Stimulated activated CD8-positive, alpha-beta memory T cell treated with anti-CD3 and anti-CD28 coated beads, Interleukin-2, amount 100 ng/mL, for 48 hours (primary cell): ENCODE data around the gene SFT2D1.
"Not testable (repeated sequence)": the region's sequence is repeated elsewhere in the genome, so short reads cannot be mapped to it uniquely, and the experiment has no call there.

Source experiments
- DNase-seq, 2 donors: peaks; one replicate each; pipeline ENCODE4 v3.0.0-alpha.2; 2020; ENCODE audit warnings: low read depth in 2 of 2

Gene SFT2D1

DNA sequence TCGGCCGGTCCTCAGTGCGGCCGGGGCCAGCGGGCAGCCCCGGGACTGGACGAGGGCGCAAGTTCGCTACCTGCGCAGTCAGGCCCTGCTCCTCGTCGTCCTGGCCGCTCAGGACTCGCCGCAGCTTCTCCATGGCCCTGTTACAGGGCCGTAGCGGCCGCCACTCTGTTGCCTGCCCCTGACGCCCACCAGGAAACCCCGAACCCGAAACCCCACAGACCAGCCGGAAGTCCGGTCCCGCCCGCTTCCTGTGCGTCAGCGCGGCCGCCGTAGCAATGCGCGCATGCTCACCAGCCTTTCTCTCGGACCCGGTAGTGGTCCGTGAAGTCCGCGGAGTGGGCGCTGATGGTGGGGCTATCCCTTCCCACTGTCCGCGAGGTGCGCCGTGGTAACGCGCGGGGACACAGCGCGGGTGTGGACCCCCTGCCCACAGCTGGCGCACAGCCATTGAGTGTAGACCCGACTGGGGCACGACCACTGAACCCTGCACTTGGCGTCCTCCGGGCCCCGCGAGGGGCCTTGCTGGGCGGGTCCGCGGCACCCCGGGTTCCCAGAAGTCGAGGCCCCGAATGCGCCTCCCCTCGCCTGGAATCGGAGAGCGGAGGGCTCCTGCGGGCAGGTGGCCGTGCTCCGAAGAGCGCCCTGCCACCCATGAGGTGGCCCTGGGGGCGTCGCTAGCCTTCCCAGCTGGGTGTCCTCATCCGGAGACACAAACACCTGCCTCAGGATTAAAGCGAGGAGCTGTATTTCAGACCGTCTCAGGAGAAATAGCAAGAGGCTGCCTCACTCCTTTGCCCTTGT lies at the start of gene SFT2D1:
TSS of gene SFT2D1 (minus strand) at position 197 of the 801 bp plus-strand sequence. CDS start at position 133, 64 bp downstream.
- peak; percentile 80 to 82 for DNase-seq

DNA sequence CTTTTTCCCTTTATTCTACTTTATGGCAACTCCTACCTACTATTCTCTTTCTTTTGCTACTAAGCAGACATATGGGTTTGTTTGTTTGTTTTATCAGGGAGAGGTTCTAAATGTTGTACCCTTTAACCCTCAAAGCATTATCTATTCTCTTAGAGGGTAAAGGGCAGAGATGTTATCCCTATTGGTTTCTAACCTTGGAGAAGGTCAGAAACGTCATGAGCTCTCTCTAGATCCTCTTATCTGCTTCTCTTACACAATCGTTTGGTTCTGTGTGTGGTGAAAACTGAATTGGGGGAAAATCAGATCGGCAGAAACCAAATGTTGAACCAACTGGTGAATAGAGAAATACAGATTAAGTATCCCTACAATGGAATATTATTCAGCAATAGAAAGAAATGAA lies 46.8 kb upstream of the SFT2D1 start:
- DNase-seq = no peak

DNA sequence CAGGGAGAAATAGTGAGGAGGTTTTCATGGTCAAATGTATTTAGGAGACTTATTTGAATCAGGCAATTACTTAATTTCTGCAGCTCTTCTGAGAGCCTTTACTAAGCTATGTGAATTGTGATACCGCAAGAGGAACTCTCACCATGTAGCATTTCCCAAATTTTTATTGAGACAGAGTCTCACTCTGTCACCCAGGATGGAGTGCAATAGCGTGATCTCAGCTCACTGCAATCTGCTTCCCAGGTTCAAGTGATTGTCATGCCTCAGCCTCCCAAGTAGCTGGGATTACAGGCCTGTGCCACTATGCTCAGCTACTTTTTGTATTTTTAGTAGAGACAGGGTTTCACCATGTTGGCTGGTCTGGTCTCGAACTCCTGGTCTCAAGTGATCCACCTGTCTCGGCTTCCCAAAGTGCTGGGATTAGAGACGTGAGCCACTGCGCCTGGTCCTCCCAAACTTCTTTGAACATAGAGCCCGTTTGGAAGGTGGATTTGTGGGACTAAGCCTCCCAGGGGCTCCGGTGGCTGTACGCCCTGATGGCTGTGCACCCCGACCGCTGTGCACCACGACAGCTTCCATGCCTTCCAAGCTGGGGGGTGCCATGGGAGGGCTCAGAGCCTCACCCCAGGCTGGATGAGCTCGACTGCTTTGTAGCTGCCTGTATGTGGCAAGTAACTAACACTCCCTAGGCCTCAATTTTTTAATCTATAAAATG lies 46.1 kb upstream of the SFT2D1 start:
- DNase-seq = no peak

DNA sequence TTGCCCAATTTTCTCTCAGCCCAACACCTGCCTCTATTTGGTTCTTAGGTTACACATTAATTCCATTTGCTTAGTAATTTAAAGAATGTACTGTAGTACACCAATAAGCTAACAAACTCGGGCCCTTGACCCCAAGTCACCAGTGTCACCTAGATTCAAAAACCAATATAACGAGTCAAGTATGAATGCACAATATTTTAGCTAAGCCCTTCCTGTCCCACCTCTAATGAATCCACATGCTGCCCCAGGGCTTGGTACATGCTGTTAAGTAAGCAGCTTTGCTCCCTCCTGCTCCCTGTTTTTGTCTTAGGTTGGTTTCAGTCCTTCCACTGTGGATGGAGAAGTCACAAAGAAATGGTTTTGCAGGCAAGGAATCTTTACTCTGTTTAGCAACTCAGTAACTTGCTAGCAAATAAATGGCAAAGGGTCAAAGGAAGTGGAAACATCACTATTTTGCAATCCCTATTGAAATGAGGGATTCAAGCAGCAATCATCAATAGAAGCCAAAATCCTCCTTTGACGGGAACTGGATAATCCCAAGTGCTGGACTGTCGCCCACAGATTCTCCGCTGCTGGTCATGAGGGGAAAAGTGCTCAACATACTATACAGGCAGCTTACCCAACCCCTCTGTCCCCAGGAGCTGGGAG lies 45.4 kb upstream of the SFT2D1 start:
- DNase-seq = no peak

DNA sequence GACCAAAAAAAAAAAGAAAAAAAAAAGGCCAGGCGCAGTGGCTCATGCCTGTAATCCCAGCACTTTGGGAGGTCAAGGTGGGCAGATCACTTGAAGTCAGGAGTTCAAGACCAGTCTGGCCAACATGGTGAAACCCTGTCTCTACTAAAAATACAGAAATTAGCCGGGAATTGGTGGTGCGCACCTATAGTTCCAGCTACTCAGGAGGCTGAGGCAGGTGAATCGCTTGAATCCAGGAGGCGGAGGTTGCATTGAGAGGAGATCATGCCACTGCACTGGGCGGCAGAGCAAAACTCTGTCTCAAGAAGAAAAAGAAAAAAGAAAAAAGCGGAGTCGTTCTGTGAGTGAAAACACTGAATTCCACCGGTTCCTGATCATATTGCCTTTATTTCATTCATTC lies 44.8 kb upstream of the SFT2D1 start:
- not testable (repeated sequence) for DNase-seq

DNA sequence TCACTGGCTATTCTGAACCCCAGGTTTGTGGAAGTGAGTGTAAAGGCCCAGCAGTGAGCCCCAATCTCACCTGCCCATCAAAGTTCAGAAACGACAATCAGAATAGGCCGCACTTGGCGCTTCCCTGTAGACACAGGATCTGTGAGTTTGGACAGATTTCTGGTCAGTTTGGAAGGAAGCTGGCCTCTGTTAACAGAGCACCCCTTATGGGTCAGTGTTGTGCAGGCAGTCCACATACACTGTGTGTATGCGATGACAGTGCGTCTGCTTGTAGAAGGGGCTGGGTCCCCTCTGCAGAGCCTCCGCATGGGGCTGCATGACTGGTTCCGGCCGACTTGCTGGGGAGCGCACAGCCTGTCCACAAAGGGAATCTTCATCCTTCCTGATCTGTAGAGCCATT lies 43.8 kb upstream of the SFT2D1 start:
- no peak for DNase-seq

DNA sequence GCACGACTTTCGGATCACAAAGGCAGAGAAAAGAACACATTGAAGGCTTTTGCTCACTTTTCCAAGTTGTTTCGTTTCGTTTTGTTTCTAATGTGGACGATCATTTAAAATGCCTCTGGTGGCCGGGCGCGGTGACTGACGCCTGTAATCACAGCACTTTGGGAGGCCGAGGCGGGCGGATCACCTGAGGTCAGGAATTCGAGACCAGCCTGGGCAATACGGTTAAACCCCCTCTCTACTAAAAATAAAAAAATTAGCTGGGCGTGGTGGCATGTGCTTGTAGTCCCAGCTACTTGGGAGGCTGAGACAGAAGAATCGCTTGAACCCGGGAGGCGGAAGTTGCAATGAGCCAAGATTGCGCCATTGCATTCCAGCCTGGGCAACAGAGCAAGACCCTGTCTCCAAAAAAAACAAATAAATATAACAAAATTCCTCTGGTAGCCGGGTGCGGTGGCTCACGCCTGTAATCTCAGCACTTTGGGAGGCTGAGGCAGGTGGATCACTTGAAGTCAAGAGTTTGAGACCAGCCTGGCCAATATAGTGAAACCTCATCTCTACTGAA lies 41.5 kb upstream of the SFT2D1 start:
- peak; percentile 13 to 18 for DNase-seq

DNA sequence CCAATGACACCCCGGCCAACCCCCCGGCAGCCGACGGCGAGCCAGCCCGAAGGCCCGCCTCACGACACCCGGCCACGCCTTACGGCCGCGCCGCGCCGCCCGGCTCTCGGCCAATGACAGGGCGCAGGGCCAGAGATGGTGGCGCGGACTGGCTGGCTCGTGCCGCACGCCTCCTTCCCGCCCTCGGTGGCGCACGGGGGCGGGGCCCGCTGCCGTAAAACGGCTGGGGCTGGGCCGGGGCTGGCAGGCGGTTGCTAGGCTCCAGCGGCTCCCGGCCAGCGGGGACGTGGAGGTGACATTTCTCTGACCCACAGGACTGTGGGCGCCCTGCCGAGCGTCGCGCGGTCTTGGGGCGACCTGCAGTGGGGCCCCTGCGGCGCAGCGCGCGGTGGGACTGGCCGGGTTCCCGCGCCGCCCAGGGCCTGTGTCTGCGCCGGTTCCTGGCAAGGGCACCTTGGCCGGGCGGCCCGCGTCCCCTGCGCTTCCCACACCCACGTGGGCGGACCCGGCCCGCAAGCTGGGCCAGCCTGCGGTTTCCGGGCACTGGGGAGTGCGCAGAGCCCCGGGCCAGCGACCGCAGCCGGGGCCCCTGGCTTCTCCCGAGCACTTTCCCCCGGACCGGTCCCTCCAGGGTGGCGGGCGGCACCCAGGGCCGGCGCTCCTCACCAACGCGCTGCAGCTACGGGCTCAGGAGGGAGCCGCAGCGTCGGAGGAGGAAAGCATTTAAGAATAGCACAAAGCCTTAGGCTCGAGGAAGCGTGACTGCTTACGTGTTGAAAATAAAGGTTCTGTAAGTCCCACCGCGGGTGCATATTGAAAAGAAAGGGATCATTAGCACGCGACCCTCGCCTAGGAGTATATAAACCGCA lies 40.8 kb upstream of the SFT2D1 start, which contains the start of gene MPC1:
TSS of gene MPC1 (minus strand) at position 8 of the 869 bp plus-strand sequence. CDS start 64 bp downstream, outside the sequence.
- DNase-seq = peak; percentile 90 to 95

DNA sequence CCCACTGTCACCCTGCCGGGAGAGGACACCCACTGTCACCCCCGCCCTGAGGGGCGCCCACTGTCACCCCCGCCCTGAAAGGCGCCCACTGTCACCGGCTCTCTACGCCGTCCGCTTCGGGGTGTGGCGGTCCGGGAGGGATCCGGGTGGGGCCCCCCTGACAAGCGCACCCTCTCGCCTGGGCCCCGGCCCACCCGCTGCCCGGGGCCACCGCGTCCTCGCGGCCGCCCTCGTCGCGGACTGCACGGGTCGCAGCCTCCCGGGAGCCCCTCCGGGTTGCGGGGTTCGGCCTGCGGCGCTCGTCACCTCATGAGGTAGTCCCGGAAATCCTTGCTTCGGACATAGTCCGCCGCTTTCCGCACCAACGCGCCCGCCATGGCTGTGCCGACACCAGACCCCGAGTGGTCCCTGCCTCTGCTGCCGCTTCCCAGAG lies 40.2 kb upstream of the SFT2D1 start:
- DNase-seq = peak in 1 of 2 donors; percentile 13

DNA sequence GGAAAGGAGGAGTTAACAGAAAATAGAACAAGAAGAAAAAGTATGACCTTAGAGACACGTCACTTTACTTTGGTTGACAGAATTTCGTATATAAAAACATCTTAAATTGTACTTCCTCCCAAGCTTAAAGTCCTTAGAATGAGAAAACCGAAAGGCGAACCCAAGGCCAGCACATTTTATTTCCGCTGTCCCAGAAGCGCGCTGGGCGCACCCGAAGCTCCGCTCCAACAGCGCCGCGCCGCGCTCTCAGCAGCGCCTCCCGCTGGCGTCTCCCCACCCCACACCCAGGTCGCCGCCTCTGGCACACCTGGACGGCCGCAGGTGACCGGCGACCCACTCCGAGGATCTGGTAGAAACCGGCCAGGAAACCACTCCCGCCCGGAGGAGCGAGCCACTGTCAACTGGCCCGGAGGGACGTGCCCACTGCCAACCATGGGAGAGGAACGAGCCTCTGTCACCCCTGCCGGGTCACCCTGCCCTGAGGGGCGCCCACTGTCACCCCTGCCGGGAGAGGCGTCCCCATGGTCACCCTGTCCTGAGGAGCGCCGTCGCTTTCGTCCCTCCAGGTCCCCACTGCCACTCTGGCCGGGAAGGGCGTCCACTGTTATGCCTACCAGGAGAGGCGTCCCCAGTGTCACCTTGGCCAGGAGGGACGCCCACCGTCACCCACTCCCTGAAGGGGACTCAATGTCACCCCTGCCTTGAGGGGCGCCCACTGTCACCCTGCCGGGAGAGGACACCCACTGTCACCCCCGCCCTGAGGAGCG lies 39.6 kb upstream of the SFT2D1 start:
- peak; percentile 61 for DNase-seq

DNA sequence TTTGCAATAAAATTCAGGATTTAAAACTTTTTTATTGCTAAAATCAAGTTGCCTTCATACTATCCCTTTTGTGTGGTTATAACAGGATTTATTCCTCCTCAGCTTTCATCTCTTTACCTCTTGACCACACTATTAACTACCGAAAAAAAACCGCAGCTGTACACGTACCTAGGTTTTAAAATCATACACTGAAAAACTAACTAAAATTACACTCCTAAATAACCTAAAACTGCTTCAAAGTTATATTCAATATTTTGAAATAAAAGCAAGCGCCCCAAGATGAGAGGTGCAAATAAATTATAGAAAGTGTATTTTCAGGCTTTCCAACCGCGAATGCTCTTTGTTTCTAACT lies 39.0 kb upstream of the SFT2D1 start:
- DNase-seq = no peak

DNA sequence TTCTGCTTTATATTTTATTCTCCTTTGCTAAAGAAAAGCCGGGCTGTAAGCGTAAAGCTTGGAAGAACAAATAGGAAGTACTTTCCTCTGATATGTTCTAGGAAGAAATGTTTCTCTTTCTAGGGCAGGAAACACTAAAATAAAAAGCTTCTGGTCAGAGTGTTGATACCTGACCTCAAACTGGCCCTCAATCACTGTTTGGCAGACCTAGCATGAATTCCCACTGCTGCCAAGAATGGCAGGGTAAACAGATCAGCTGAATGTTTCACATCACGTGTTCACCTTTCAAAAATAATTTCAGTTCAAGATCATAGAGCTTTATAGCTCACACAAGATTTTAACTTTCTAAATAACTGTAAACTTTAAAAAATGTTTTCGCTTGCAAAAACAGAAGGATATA lies 37.5 kb upstream of the SFT2D1 start:
- no peak for DNase-seq

DNA sequence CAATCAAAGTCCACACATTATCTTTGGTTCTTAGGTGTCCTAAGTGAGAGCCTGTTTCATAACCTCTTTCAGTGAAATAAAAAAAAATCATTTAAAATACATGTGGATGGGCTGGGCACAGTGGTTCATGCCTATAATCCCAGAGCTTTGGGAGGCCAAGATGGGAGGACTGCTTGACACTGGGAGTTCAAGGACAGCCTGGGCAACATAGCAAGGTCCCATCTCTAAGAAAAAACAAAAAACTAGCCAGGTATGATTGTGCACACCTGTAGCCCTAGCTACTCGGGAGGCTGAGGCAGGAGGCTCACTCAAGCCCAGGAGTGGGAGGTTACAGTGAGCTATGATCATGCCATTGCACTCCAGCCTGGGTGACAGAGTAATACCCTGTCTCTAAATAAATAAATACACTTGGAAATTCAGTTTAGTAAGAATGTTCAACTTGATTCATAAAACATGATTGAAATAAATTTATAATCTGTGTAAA lies 36.8 kb upstream of the SFT2D1 start:
- no peak for DNase-seq

DNA sequence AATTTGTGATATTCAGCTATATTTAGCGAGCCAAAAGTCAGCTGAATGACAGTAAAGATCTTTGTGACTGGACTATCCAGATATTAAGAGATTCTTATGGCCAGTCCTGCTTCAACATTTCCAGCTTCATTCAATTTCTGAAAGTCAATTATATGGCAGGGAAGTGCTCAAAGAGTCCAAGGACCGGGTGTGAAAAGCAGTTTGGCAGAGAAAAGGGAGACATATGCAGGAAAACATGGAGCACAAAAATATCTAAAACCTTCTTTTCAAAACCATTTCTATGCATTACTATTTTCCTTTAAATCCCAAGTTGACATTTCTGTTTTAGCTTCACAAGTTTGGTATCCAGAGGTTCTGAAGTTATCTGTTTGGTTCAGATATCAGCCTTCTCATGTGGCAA lies 35.4 kb upstream of the SFT2D1 start:
- DNase-seq = no peak

DNA sequence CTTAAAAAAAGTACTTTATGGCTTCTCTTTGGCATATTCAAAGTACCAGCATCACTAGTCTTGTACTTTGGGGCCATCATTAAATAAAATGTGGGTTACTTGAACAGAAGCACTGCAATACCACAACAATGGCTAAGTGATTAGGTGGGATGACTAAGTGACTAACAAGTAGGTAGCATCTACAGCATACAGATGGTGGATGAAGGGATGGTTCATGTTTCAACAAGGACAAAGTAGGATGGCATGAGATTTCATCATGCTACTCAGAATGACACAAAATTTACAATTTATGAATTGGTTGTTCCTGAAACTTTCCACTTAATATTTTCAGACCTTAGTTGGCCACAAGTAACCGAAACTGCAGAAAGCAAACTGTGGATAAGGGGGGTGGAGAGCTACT lies 32.7 kb upstream of the SFT2D1 start:
- DNase-seq = no peak

DNA sequence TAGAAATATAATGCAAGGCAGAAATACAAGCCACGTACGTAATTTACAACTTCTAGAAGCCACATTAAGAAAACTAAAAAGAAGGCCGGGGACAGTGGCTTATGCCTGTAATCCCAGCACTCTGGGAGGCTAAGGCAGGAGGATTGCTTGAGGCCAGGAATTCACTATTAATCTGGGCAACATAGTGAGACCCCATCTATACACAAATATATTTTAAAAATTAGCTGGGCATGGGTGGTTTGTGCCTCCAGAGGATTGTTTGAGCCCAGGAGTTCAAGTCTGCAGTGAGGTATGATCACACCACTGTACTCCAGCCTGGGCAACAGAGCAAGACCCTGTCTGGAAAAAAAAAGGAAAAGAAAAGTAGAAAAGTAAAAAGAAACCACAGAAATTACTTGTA lies 28.1 kb upstream of the SFT2D1 start:
- DNase-seq = no peak

DNA sequence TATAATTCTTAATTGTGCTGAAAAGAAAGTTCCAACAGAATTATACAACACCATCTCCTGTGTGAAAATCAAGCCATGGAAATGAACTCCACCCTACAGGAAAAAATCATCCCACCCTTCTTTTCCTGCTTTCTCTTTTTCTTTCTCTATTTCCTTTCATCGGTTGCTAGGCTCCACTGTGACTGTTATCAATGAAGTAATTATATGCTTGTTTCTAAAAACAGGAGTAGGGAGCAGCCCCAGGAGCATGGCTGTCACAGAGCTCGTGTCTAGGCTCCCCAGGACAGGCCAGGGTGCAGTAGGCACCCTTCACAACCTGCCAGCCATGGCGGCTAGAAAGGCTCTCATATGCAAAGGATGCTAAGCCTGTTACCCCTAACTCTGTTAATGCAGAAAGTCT lies 27.4 kb upstream of the SFT2D1 start:
- DNase-seq = no peak

DNA sequence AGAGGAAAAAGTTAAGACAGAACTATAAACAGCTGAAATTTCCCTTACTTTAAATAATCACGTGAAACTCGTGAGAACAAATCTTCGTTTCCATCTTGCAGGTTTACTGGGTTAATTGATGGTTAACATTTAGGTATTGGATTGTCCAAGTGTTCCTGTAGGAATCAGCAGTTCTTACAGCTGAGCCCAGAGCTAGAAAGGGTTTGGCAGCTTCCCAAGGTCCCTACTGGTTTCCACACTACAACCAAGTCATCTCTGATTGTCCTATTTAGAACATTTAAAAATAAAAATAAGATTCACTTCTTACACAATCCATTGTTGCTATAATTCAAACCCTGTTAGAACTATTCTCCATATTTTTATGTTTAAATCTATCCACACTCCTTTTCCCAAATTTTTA lies 24.6 kb upstream of the SFT2D1 start:
- no peak for DNase-seq

DNA sequence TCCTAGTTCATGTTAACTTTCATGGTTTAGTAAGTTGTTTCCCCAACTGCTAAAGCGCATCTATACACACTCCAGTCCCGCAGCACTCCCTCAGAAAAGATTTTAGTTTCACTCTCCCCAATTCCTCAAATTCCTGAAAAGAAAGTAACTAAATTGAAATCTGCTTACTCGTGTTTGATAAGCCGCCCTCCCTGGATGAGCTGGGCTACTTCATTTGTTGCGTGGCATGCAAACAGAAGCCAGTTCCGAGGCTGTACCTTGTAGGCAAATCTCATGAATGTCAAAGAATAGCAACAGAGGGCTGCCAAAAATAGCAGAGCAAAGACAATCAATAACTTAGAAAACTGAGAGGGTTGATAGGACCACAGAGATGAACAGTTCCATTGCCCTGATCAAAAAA lies 23.5 kb upstream of the SFT2D1 start:
- DNase-seq = no peak

DNA sequence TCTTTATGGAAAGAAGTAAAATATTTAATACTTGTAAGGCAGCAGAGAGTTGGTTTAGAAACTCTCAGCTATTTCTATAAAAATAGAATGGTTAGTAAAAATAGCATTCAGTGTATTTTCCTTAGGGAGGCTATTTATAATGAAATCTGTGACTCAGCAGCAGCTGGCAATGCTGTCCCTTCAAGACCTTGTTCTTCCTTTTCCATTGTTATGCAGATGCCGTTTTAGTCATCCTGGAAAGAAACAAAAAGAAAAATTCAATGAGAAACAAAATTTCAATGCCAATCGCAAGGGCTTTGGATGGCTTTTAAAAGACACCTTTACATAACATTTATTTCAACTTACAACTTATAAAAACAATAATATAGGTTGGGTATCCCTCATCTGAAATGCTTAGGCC lies 22.9 kb upstream of the SFT2D1 start:
- DNase-seq = no peak
